AG04449 (cell line): ENCODE results near the gene FBXO44.

ENCODE experiments used
- CTCF ChIA-PET: fragments of 350-600 bp; formaldehyde crosslinking; extraction: SDS; loops from one replicate; lab custom pipeline; 2021; ENCODE audit warnings: antibody characterized with exemption; lab: Yijun Ruan, JAX
- POLR2A ChIA-PET: fragments of 400-600, 350-600 bp; formaldehyde crosslinking; extraction: SDS; loops from one replicate; lab custom pipeline; 2020; ENCODE audit warnings: antibody characterized with exemption, inconsistent platforms; lab: Yijun Ruan, JAX
- DNase-seq: peaks from one replicate; pipeline ENCODE4 v3.0.0-alpha.2; 2010; ENCODE audit warnings: low read depth, low spot score
- H3K4me3 ChIP-seq: 2 replicates; pipeline ENCODE4 v1.5.1; 2011; ENCODE audit warnings: low read depth, mild to moderate bottlenecking, control low read depth, low read length
- TF ChIP-seq, protein P1 (sequence below): IDR thresholded peaks from one replicate; pipeline ENCODE4 v1.5.1; 2011; ENCODE audit warnings: mild to moderate bottlenecking, moderate library complexity, low read length, control low read depth, inconsistent platforms; ENCODE audit not compliant: insufficient read depth; ENCODE audit errors: missing control alignments

Gene FBXO44

DNA sequence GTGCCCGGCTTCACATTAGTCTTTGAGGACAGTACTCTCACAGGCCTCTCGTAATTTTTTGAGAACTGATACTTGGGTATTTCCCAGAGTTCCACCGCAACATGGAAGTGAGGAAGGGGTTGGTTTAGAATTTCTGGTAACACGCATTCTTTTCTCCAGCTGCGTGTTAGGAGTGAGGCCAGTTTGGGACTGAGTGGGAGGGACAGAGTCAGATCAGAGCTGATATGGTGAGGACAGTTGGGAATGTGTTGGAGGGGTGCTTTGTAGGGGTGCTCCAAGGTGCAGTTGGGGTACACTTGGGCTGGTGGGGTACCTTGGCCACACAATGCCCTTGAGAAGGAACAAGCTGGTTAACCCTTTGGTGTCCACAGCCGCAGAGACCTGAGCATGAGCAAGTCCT lies 16.1 kb downstream of the FBXO44 start:
- no peak for DNase-seq
- POLR2A ChIA-PET: no interaction called here
- TF ChIP-seq, protein P1, sequence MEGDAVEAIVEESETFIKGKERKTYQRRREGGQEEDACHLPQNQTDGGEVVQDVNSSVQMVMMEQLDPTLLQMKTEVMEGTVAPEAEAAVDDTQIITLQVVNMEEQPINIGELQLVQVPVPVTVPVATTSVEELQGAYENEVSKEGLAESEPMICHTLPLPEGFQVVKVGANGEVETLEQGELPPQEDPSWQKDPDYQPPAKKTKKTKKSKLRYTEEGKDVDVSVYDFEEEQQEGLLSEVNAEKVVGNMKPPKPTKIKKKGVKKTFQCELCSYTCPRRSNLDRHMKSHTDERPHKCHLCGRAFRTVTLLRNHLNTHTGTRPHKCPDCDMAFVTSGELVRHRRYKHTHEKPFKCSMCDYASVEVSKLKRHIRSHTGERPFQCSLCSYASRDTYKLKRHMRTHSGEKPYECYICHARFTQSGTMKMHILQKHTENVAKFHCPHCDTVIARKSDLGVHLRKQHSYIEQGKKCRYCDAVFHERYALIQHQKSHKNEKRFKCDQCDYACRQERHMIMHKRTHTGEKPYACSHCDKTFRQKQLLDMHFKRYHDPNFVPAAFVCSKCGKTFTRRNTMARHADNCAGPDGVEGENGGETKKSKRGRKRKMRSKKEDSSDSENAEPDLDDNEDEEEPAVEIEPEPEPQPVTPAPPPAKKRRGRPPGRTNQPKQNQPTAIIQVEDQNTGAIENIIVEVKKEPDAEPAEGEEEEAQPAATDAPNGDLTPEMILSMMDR: no peak
- H3K4me3 ChIP-seq: no peak overlapping the region
- CTCF ChIA-PET: no interaction called here

GRCh38 chr1:11671205-11671543 lies 16.5 kb downstream of the FBXO44 start:
- POLR2A ChIA-PET: no interaction called here
- DNase-seq: no peak
- TF ChIP-seq, protein P1: no peak
- CTCF ChIA-PET: no interaction called here
- H3K4me3 ChIP-seq: no peak overlapping the region

GRCh38 chr1:11671544-11672286 lies 17.0 kb downstream of the FBXO44 start:
- ChIA-PET CTCF (no interaction called here), POLR2A (no interaction called here)
- no peak overlapping the region for H3K4me3 ChIP-seq
- no peak for DNase-seq
- TF ChIP-seq, protein P1: no peak

DNA sequence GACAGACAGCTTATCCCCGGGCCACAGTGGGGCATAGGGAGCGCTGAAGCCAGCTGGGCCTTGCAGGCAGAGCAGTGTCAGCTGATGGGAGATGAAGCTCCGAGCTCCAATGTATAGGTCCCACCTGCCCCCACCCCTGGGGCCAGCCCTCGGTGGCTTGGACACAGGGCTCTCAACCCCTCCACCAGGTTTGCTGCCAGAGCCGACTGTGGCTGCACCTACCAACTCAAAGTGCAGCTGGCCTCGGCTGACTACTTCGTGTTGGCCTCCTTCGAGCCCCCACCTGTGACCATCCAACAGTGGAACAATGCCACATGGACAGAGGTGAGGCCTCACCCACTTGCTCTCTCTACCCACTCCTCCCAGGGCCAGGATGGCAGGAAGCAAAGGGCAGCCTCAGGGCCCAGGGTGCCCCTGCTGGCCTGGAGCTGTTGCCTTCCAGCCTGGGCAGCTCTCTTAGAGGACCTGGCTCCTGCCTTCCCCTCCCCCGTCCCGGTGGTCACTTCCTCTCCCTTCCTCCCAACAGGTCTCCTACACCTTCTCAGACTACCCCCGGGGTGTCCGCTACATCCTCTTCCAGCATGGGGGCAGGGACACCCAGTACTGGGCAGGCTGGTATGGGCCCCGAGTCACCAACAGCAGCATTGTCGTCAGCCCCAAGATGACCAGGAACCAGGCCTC lies 18.6 kb downstream of the FBXO44 start:
- DNase-seq: no peak
- ChIA-PET CTCF (interaction anchor here (0.6 to 4.0 kb wide), 5 partner anchors 9 to 58 kb away, joined by 3 to 29 read pairs (median 3); partner anchors contain the start of gene FBXO6), POLR2A (interaction anchor here (1.0 kb wide), 1 partner anchor 235 kb away, joined by 3 read pairs; no protein-coding TSS in a partner anchor)
- TF ChIP-seq, protein P1: no peak
- H3K4me3 ChIP-seq: no peak overlapping the region

GRCh38 chr1:11674488-11674887 lies 19.8 kb downstream of the FBXO44 start:
- DNase-seq: no peak
- H3K4me3 ChIP-seq: no peak overlapping the region
- CTCF ChIA-PET: interaction anchor here (1.0 to 4.0 kb wide), 4 partner anchors 10 to 46 kb away, joined by 3 to 29 read pairs (median 4); partner anchors contain the start of gene FBXO6
- TF ChIP-seq, protein P1: no peak
- POLR2A ChIA-PET: no interaction called here

DNA sequence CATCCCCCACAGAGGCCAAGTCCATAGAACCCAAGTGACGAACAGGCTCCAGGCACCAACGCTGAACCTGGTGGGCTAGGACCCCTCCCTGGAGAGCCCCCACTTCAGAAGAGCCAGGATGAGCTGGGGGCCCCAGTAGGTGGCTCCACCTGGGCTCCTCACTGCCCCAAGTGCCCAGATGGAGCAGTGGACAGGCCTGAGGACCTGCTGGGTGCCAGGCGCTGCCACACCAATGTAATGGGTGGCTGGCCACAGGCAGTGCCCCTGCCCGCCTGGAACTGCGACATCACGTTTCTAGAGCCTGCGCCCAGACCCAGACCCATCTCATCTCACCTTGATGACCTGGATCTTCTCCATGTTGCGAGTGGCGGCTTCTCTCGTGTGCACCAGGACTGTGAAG lies 20.6 kb downstream of the FBXO44 start:
- CTCF ChIA-PET: interaction anchor here (1.0 to 4.0 kb wide), 3 partner anchors 11 to 45 kb away, joined by 3 to 29 read pairs (median 6); partner anchors contain the start of gene FBXO6

More for the DNA sequence above, 20.6 kb downstream of the FBXO44 start:
- no peak for DNase-seq
- TF ChIP-seq, protein P1: no peak
- POLR2A ChIA-PET: no interaction called here
- no peak overlapping the region for H3K4me3 ChIP-seq
